K562 (cell line): Measurements from ENCODE around the gene EIF4E. TPM values are rescaled to one million over a fixed set of nuclear protein-coding genes. Genes with fewer than 3 reads are reported as not detected.

ENCODE experiments used
- ATF7 ChIP-seq: fragments of 450-650 bp; IDR thresholded peaks from 2 replicates; pipeline ENCODE4 v1.7.1; 2014; ENCODE audit warnings: mild to moderate bottlenecking, moderate library complexity
- CBX3 ChIP-seq, 2 experiments: IDR thresholded peaks; 1 replicate in 1 of 2; 2 replicates in 1 of 2; pipeline ENCODE4 v1.6.1; 2012; ENCODE audit warnings: inconsistent platforms in 2 of 2, low read length in 2 of 2, borderline replicate concordance in 1 of 2, control low read depth in 1 of 2
- FOXJ3 ChIP-seq: sonication (generic); formaldehyde crosslinking; IDR thresholded peaks from 2 replicates; pipeline ENCODE4 v1.4.0; 2020; ENCODE audit warnings: mild to moderate bottlenecking, missing genetic modification reagents
- MECOM ChIP-seq: fragments of 250-450 bp; sonication (Bioruptor Pico); IDR thresholded peaks from 2 replicates; pipeline ENCODE4 v1.8.0; 2022; ENCODE audit warnings: inconsistent platforms
- MYNN ChIP-seq, 2 experiments: sonication (generic); formaldehyde crosslinking in 1 of 2; IDR thresholded peaks; 2 replicates each; pipeline versions ENCODE4 v1.5.0 to v1.6.1; 2016 to 2020; ENCODE audit warnings: antibody characterized with exemption in 1 of 2, missing genetic modification reagents in 1 of 2
- RBM25 ChIP-seq: fragments of 200-400 bp; formaldehyde crosslinking; IDR thresholded peaks from 2 replicates; pipeline ENCODE4 v1.6.1; 2018; ENCODE audit warnings: low read length, low read depth, moderate library complexity; ENCODE audit not compliant: severe bottlenecking
- SMARCC2 ChIP-seq: fragments of 450-650 bp; IDR thresholded peaks from 2 replicates; pipeline ENCODE4 v1.6.1; 2017; ENCODE audit warnings: antibody characterized with exemption, moderate library complexity, mild to moderate bottlenecking, low read depth
- SNIP1 ChIP-seq: fragments of 450-650 bp; IDR thresholded peaks from 2 replicates; pipeline ENCODE4 v1.7.1; 2017; ENCODE audit warnings: low read depth, mild to moderate bottlenecking
- SRSF7 ChIP-seq: fragments of 200-400 bp; formaldehyde crosslinking; optimal IDR thresholded peaks from 2 replicates; pipeline ENCODE3; 2017; ENCODE audit warnings: mild to moderate bottlenecking, low read depth, low read length
- TCF3 ChIP-seq: sonication (generic); formaldehyde crosslinking; IDR thresholded peaks from 2 replicates; pipeline ENCODE4 v1.4.0; 2020; ENCODE audit warnings: mild to moderate bottlenecking, missing genetic modification reagents
- TFAM ChIP-seq: fragments of 250-450 bp; sonication (Bioruptor Pico); conservative IDR thresholded peaks from 2 replicates; pipeline ENCODE4 v1.5.0; 2021; ENCODE audit warnings: mild to moderate bottlenecking, moderate library complexity
- YY1 ChIP-seq, 3 experiments: IDR thresholded peaks; 2 replicates each; pipeline ENCODE4 v1.6.1; 2011; ENCODE audit warnings: low read length in 2 of 3, mild to moderate bottlenecking in 2 of 3, moderate library complexity in 2 of 3, borderline replicate concordance in 1 of 3, control low read depth in 1 of 3, low read depth in 1 of 3; ENCODE audit not compliant: insufficient read depth in 3 of 3, insufficient replicate concordance in 2 of 3, control insufficient read depth in 1 of 3, insufficient read length in 1 of 3; ENCODE audit errors: extremely low read depth in 1 of 3
- ZNF12 ChIP-seq: sonication (generic); formaldehyde crosslinking; IDR thresholded peaks from 2 replicates; pipeline ENCODE4 v1.4.0; 2020; ENCODE audit warnings: mild to moderate bottlenecking, missing genetic modification reagents
- ZNF3 ChIP-seq: fragments of 250-450 bp; sonication (Bioruptor Pico); IDR thresholded peaks from 2 replicates; pipeline ENCODE4 v1.5.0; 2021; ENCODE audit warnings: mild to moderate bottlenecking, moderate library complexity
- ZNF324 ChIP-seq: fragments of 250-450 bp; sonication (Bioruptor Pico); IDR thresholded peaks from 2 replicates; pipeline ENCODE4 v1.4.0; 2020; ENCODE audit warnings: mild to moderate bottlenecking
- ZNF830 ChIP-seq: fragments of 250-450 bp; sonication (Bioruptor Pico); IDR thresholded peaks from 2 replicates; pipeline ENCODE4 v1.5.0; 2021; ENCODE audit warnings: mild to moderate bottlenecking
- polyA plus RNA-seq, 8 experiments: library from polyadenylated mRNA; depleted of rRNA in 4 of 8; stranded (reverse) in 5 of 8; unstranded in 3 of 8; fragments of >200 nt; fragmentation: Nextera tagmentation in 2 of 8; fragmentation: Illumina TruSeq in 1 of 8; extraction: Ambion mirVana in 2 of 8; extraction: Trizol in 1 of 8; gene quantifications; 2 replicates each; pipeline versions ENCODE4 v1.2.1 to v1.2.3, GENCODE V29; 2011 to 2014; ENCODE audit warnings: inconsistent platforms in 1 of 8, missing spikeins in 1 of 8
- total RNA-seq, 7 experiments: library from RNA; depleted of rRNA in 6 of 7; stranded (reverse); fragments of >200 nt in 6 of 7; fragmentation: Illumina TruSeq in 2 of 7; extraction: Trizol in 2 of 7; gene quantifications; 2 replicates each; pipeline versions ENCODE4 v1.2.1 to v1.2.3, GENCODE V29; 2011 to 2021; ENCODE audit warnings: low replicate concordance in 1 of 7
- TF ChIP-seq, protein P1 (sequence below): fragments of 450-650 bp; IDR thresholded peaks from 2 replicates; pipeline ENCODE4 v1.6.1; 2017; ENCODE audit warnings: antibody characterized with exemption, mild to moderate bottlenecking
- TF ChIP-seq, protein P2 (sequence below), 2 experiments: fragments of 450-650 bp; IDR thresholded peaks; 2 replicates each; pipeline ENCODE4 v1.6.1; 2016
- TF ChIP-seq, protein P3 (sequence below): IDR thresholded peaks from 2 replicates; pipeline ENCODE4 v1.6.1; 2011; ENCODE audit not compliant: insufficient read length; ENCODE audit errors: extremely low read depth
- TF ChIP-seq, protein P4 (sequence below): fragments of 250-450 bp; sonication (Bioruptor Pico); IDR thresholded peaks from 2 replicates; pipeline ENCODE4 v1.8.0; 2021; ENCODE audit warnings: borderline replicate concordance, mild to moderate bottlenecking, moderate library complexity; ENCODE audit not compliant: poor library complexity, severe bottlenecking

EIF4E gene
- total and polyA plus RNA-seq, 9 of the 15 experiments (the other 6 are each of a cell fraction or from before 2014, with no cell fraction given): 164 to 489 (median 179) TPM

DNA sequence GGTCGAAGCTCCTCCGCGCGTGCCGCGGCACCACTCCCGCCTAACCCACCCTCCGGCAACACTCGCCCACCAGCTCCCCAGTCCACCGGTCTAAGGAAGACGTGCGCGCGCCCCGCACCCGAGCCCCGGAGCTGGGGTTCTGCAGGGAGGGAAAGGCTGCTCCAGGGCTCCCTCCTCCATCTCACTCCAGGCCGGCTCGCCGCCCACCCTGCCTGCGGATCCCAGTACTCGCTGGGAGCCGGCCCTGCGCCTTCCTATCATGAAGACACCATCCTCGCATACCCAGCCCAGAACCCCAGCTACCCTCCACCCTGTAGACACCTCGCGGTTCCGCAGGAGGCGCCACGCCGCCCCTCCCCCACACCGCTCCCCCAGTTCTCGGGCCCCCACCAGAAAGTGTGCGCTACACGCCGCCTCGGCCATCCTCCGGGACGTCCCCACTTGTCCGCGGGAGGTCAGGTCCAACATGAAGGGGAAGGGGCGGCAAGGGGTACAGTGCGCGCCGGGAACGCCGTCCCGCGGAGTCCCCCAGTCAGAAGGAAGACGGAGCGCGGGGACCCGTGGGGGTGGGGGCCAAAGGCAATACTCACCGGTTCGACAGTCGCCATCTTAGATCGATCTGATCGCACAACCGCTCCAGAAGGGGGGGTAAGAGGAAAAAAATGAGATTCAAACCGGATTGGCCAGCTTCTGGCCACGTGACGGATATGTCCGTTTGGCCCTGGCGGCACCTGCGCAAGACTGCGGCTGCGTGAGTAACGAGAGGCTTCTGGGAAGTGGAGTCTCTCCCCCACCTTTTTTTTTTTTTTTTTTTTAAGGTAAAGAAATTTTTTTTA lies at the start of gene EIF4E (continued):
- TF ChIP-seq, protein P1, sequence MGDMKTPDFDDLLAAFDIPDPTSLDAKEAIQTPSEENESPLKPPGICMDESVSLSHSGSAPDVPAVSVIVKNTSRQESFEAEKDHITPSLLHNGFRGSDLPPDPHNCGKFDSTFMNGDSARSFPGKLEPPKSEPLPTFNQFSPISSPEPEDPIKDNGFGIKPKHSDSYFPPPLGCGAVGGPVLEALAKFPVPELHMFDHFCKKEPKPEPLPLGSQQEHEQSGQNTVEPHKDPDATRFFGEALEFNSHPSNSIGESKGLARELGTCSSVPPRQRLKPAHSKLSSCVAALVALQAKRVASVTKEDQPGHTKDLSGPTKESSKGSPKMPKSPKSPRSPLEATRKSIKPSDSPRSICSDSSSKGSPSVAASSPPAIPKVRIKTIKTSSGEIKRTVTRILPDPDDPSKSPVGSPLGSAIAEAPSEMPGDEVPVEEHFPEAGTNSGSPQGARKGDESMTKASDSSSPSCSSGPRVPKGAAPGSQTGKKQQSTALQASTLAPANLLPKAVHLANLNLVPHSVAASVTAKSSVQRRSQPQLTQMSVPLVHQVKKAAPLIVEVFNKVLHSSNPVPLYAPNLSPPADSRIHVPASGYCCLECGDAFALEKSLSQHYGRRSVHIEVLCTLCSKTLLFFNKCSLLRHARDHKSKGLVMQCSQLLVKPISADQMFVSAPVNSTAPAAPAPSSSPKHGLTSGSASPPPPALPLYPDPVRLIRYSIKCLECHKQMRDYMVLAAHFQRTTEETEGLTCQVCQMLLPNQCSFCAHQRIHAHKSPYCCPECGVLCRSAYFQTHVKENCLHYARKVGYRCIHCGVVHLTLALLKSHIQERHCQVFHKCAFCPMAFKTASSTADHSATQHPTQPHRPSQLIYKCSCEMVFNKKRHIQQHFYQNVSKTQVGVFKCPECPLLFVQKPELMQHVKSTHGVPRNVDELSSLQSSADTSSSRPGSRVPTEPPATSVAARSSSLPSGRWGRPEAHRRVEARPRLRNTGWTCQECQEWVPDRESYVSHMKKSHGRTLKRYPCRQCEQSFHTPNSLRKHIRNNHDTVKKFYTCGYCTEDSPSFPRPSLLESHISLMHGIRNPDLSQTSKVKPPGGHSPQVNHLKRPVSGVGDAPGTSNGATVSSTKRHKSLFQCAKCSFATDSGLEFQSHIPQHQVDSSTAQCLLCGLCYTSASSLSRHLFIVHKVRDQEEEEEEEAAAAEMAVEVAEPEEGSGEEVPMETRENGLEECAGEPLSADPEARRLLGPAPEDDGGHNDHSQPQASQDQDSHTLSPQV: no peak
- no peak for TF ChIP-seq ZNF324 (CRISPR knock-in tag)
- TF ChIP-seq TFAM: no peak
- TF ChIP-seq SRSF7: no peak
- TF ChIP-seq CBX3 (IDR thresholded peaks at IDR 0.05; ENCODE audit: borderline replicate concordance in 1 of 2, low read length in 2 of 2): peak in 1 of 2 experiments; percentile 53; a peak in 1 of 3 replicates
- 0 out of 2 replicates have a peak, but pooled peaks have one; percentile 10 for TF ChIP-seq TCF3 (CRISPR knock-in tag)
- TF ChIP-seq ATF7: peak; percentile 52
- TF ChIP-seq ZNF3 (CRISPR knock-in tag): no peak
- peak; percentile 84 to 95 (median 93) for TF ChIP-seq YY1 (IDR thresholded peaks at IDR 0.05; ENCODE audit: borderline replicate concordance in 1 of 3, control insufficient read depth in 1 of 3, extremely low read depth in 1 of 3, insufficient read depth in 3 of 3, insufficient read length in 1 of 3, insufficient replicate concordance in 2 of 3, low read depth in 1 of 3, low read length in 2 of 3)
- no peak for TF ChIP-seq ZNF830 (CRISPR knock-in tag)
- TF ChIP-seq, protein P2, sequence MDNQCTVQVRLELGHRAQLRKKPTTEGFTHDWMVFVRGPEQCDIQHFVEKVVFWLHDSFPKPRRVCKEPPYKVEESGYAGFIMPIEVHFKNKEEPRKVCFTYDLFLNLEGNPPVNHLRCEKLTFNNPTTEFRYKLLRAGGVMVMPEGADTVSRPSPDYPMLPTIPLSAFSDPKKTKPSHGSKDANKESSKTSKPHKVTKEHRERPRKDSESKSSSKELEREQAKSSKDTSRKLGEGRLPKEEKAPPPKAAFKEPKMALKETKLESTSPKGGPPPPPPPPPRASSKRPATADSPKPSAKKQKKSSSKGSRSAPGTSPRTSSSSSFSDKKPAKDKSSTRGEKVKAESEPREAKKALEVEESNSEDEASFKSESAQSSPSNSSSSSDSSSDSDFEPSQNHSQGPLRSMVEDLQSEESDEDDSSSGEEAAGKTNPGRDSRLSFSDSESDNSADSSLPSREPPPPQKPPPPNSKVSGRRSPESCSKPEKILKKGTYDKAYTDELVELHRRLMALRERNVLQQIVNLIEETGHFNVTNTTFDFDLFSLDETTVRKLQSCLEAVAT (IDR thresholded peaks at IDR 0.05): peak in 1 of 2 experiments; percentile 43; a peak in 1 of 4 replicates
- no peak for TF ChIP-seq SMARCC2
- no peak for TF ChIP-seq FOXJ3 (CRISPR knock-in tag)
- TF ChIP-seq RBM25: peak; percentile 59
- TF ChIP-seq ZNF12 (CRISPR knock-in tag): peak; percentile 65; the same call in 1 of the 2 replicates
- TF ChIP-seq MYNN (IDR thresholded peaks at IDR 0.05): no peak
- TF ChIP-seq MYNN (CRISPR knock-in tag; IDR thresholded peaks at IDR 0.05): no peak
- TF ChIP-seq, protein P3, sequence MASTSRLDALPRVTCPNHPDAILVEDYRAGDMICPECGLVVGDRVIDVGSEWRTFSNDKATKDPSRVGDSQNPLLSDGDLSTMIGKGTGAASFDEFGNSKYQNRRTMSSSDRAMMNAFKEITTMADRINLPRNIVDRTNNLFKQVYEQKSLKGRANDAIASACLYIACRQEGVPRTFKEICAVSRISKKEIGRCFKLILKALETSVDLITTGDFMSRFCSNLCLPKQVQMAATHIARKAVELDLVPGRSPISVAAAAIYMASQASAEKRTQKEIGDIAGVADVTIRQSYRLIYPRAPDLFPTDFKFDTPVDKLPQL: no peak
- TF ChIP-seq, protein P4, sequence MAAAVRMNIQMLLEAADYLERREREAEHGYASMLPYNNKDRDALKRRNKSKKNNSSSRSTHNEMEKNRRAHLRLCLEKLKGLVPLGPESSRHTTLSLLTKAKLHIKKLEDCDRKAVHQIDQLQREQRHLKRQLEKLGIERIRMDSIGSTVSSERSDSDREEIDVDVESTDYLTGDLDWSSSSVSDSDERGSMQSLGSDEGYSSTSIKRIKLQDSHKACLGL (CRISPR knock-in tag): no peak
- TF ChIP-seq SNIP1: no peak
- no peak for TF ChIP-seq MECOM (CRISPR knock-in tag)
